GDM1 (cell line): ENCODE results near the gene RAB22A.
A peak's percentile ranks its signal among the peaks of the same experiment; 100 is the strongest.

Experiments
- DNase-seq: peaks from one replicate; lab custom pipeline; 2025; lab: John Stamatoyannopoulos, UW

The RAB22A gene

DNA sequence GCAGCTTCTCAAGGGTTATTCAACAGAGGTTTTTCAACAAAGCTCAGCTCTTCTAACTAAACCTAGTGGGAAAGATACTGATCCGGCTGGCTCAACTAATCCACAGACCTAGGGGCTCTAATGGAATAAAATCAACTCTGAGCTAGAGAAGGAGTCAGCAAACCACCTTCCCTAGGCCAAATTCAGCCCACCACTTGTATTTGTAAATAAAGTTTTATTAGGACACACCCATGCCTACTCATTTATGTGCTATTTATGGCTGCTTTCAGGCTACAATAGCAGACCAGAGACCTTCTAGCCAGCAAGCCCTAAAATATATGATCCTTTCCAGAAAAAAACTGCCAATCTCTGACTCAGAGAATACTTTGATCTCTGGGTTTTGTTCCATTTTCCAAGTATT, 6.0 kb upstream of the RAB22A start:
- DNase-seq: no peak

DNA sequence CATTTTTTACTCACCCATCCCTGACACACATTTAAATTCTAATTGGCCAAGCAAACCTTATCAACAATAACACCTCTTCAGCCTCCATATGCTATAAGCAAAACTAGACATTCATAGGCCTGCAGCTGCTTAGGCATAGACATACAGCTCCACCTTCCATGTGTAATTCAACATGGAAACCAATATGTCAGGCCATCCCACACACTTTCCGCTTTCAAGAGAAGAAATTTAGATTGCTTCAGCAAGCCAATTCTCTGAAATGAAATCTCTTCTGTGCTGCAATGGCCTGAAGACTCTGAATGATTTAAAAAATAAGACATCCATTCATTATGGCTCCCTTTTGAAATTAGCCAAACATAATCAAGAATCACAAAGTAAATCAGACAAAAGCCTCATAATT, 4.5 kb upstream of the RAB22A start:
- no peak for DNase-seq

DNA sequence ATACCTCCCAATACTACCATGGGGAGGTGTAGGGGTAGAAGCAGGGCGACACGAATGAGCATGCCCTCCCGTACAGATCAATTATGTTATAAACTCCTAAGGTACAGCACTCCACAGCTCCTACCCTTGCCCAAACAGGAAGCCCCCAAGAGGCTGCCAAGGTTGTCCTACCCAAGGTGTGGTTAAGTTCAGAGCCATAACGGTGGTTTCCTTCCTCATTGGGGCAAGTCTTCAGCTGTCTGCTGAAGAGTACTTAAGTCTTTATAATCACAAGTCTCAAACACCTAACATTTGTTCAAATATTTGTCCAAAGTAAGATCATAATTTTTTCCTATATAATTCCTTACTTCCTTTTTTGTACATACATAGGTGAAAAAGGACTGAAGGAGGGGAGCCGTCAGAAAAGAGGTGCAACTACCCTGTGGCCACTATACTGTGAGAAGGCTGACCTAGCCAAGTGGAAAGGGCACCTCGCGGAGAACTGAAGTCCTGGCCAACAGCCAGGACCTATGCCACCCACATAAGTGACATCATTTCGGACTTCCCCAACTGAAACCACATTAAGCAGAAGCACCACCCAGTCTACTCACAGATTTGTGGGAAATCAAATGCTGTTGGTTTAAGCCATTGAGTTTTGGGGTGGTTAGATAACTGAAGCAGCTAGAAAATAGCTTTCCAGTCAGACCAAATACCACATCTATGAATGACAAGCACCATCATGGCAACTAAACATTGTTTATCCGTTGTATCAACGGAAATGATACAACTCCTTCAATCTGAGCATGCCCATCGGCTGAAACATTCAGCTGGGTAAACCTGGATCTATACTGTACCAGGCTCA, 2.9 kb upstream of the RAB22A start:
- peak; percentile 43 for DNase-seq

DNA sequence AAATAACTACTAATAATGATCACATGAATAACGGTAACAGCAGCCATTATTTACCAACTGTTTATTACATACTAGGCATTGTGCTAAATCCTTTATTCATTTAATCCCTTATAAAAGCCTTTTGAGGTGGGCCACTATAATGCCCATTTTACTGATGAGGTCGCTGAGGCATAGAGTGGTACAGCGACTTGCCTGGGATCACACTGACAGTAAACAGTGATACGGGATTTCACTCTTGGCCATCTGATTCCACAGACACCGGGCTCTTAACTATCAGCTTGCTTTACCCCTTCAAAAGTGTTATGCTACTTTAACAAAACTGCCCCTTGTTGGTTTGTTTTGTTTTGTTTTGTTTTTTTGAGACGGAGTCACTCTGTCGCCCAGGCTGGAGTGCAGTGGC, 2.2 kb upstream of the RAB22A start:
- DNase-seq: no peak

DNA sequence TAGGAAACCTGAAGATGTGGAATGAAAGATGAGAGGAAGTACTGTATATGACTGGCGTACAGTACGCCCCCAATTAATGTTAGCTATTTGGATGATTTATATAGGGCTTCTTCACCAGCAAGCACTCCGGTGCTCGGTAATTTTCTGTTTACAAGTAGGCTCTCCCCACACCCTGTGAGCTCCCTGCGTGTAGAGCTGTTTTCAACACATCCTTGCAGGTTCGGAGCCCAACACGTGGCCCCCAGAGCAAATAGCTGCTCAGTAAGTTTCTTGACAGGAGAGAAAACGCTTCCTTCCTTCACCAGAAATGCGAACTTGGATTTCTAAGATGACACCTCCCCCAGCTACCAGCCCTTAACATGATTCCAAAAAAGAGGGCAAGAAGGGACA, 1.2 kb upstream of the RAB22A start:
- no peak for DNase-seq

DNA sequence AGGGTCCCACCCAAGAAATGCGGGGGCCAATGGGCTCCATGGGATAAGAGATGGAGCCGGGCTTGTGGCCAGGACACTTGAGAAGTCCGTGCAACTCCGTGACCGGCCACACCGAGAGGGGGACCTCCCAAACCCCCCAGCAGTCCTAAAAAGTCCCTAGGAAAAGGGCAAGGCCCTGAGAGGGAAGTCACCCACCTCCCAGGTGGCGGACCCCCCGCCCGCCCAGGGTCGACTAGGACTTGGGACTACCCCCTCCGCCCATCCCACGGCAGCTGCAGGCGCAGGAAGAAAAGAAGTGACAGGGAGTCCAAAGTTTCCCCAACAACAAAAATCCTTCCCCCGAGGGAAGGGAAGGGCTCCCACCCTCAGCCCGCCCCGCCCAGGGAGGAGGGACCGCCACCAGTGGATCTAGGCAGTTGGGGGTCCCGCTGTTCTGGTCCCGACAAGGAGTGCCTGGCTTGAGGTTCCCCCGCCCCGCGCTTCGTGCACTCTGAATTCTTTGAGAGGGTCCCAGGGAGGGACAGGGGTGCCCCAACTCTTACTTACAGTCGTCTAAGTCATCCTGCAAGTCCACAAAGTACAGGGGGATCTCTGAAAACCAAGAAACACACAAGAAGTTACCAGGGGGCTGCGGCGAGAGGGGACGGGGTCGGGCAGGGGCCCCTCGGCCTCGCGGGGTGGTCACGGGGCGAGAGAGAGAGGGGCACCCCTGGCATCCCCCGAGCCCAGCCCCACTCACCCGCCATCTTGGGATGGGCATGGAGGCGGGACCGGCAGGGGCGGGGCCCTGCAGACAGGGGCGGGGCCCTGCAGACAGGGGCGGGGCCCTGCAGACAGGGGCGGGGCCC, 611 bp upstream of the RAB22A start:
- DNase-seq: no peak

DNA sequence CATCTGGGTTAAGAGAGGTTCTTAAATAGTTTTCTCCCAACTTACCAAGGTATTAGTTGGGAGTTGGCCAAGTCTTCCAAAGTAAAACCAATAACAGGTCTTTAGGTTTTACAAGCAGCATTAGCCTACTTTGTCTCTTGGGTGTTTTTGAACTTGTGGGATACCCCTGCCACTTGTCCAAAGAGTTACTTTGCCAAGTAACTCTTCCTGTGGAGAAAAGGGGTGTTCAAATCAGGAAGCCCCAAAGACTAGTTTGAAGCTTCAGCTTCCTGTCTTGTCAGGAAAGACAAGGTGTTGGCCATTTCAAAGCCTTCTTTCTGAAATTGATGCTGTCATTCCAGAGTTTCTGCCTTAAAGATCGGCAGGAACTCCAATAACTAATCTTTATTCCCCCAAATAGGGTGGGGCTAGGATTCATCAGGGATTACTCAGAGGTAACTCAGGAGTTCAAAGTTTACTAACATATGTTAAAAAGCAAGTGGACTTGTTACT, 822 bp downstream of the RAB22A start:
- DNase-seq: no peak

DNA sequence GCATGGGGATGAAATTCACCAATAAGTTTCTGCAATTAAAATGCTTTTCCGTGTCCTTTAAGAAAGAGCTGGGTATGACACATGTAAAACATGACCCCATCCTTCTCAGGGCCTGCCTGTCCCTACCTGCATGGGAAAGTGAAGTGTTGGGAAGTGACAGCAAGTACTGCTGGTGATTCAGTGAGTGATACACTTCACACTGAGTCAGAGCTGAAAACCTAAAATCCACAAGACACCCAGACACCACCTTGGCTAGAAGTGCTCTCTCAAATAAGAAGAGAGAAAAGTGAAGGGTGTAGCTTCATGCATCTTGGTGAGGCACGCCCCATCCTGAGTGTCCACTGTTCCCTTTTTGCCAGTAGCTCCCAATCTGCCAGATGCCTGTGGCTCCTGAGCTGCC, 3.3 kb downstream of the RAB22A start:
- DNase-seq: no peak

DNA sequence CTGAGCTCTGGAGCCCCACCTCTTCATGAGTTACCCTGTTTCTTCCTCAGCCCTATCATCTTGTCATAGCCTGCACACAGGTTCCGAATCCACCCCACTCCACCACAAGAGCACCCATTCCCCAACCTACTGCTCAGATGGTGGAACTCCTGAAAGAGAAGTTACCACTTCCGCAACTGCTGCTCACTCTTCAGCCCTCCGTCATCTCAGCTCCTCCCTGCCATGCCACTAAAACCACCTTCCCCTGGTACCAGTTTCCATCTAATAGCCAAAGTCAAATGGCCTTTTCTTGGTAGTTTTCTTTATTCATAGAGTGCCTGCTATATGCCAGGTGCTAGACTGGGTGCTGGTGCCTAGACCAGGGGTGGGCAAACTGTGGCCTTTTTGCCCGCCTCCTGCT, 3.9 kb downstream of the RAB22A start:
- DNase-seq: no peak

DNA sequence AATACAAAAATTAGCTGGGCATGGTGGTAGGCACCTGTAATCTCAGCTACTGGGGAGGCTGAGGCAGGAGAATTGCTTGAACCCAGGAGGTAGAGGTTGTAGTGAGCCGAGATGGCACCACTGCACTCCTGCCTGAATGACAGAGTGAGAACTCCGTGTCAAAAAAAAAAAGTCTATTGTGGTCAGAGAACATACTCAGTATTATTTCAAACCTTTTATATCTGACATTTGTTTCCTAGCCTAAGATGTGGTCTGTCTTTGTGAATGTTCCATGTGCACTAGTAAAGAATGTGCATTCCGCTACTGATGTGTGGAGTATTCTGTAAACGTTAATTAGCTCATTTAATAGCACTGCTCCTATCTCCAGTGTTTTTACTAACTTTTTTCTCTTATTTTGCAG, 11.7 kb downstream of the RAB22A start:
- no peak for DNase-seq

DNA sequence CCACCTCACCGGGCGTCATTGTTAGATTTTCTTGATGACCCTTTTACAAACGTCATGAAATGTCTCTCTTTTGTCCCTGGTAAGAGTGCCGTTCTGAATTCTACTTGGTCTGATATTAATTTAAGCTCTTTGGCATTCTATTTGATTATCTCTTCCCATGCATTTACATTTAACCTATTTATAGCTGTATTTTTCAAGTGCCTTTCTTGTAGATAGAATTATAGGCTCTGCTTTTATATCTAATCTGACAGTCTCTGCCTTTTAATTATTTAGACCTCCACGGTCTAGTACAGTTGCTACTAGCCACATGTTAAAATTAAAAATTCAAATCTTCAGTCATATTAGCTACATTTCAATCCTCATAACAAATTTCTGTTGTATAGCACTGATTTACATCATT, 12.6 kb downstream of the RAB22A start:
- no peak for DNase-seq

DNA sequence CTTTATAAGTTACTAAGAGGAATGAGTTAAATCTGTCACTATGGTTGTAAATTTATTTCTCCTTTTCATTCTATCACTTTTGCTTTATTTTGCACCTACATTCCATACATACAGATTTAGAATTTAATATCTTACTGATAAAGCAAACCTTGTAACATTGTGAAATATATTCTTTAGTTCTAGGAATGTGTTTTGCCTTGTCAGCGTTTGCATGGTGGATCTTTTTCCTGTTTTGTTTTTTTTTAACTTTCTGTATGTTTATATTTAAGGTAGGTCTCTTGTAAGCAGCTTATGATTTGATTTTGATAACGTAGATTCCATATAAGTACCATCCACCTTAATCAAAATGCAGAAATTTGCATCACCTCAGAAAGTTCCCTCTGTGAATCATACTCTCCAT, 16.4 kb downstream of the RAB22A start:
- no peak for DNase-seq

DNA sequence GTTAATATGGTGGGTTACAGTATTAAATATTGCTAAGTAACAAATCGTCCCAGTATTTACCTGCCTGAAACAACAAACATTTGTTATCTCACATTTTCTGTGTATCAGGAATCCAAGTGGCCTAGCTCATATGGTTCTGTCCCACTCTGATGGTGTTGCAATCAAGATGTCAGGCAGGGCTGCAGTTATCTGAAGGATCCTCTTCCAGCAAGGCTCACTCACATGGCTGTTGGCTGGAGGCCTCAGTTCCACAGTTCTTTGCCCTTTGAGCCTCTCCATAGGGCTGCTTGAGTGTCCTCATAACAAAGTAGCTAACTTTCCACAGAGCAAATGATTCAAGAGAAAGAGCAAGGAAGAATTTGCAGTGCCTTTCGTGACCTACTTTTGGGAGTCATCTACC, 17.7 kb downstream of the RAB22A start:
- no peak for DNase-seq

DNA sequence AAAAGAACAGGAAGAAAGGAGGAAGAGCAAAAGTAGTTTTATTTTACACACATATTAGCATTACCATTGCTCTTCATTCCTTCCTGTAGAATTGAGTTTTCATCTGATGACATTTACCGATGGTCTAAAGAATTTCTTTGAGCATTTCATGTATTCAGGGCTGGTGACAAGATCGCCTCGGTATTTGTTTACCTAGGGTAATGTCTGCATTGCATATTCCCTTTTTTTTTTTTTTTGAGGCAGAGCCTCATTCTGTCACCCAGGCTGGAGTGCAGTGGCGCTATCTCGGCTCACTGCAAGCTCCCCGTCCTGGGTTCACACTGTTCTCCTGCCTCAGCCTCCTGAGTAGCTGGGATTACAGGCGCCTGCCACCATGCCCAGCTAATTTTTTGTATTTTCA, 19.3 kb downstream of the RAB22A start:
- no peak for DNase-seq

DNA sequence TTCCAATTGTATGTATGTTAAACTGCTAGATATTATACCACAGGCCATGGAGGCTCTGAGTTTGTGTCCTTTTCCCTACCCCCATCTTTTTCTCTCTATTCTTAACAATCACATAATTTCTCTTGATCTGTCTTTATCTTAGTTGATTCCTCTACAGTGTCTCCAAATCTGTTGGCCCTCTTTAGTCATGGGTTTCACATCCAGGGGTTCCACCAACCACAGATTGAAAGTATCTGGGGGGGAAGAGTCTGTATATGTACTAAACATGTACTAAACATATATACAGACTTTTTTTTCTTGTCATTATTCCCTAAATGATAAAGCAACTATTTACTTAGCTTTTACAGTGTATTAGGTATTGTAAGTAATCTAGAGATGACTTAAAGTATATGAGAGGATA, 20.2 kb downstream of the RAB22A start:
- DNase-seq: no peak

DNA sequence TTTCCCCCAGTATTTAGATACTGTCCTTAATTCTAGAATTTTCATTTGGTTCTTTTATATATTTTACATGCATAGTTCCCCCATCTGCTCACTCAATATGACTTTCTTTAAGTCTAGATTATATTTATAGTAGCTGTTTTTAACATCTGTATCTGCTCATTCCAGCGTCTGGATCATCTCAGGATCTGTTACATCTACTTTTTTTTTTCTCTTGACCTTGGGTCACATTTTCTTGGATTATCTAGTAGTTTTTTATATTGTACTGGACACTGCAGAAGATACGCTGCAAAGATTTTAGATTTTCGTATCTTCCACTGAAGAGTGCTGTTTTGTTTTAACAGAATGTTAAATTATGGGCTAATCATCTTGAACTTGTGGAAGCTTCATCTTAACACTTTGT, 20.7 kb downstream of the RAB22A start:
- DNase-seq: no peak

DNA sequence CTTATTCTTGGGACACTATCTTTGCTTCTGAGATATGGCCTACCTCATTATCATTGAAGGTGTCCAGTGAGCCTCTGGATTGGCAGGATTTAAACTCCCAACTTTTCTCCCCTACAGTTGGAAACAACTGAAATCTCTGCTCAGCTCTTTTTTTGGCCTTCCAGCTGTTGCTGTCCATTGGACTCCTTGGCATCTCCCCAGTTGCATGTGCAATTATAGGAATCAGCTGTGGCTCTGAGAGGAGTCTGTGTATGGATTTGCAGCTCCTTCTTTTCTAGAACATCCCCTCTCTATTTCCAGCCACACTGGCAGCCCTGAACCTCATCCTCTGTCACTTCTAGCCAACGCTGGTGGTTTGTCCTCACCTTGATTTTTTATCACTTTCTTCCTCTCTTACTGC, 21.2 kb downstream of the RAB22A start:
- DNase-seq: no peak

DNA sequence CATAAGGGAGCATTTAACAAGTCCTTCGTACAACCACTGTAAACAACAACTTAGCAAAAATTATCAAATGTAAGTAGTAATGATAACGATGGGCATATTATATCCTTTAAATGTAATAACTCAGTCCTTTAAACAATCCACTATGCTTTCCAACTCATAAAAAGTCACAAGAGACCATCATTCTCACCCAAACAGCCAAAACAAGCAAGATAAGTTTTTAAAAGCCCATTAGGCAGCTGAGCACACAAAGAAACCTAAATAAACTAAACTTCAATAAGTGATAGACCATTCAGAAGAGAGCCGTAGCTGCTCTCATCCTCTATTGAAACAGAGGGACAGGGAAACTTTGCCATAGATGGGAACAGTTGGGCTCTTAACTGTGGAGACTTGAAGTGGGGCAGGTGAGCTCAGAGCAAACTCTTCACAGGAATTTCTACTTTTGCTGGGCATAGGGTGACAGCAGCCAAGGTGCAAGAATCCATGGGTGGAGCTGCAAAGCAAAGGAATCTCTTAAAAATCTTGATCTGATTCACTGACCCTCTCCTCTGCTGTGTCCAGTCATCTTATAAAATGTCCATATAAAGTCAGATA, 22.5 kb downstream of the RAB22A start:
- DNase-seq: no peak

DNA sequence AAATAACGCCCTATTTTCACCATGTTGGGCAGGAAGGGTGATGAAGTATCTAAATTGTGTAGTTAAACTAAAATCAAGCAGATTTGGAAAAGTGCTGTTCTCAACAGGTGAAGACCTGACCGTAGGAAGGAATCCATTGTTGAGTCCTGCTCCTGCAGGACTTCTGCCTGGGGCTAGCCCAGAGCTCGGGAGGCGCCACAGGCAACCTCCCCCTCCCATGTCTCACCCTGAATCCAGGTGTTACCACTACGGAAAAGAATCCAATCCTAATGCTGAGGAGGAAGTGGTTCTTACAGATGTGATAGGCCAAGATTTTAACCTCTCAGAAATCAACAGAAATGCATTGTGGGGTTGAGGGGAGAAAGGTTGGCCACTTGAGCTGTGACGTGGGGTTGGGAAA, 30.2 kb downstream of the RAB22A start:
- no peak for DNase-seq

DNA sequence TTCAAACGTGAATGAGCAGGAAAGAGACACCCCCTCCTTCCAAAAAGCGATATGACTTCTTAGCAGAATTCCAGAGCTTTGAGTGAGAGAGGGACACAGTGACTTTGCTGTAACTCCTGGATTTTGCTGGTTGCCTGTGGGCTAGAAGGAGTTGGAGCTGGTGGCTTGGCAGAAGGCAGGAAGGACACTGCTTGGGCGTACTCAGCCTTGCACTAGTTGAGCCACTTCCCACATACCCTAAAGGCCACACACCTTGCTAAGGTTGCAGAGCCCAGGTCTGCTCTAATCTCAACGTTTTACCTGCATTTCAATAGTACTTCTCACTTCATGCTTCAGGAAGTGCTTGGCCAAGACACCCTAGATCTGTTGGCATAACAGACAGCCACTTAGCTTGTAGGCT, 30.6 kb downstream of the RAB22A start:
- no peak for DNase-seq

DNA sequence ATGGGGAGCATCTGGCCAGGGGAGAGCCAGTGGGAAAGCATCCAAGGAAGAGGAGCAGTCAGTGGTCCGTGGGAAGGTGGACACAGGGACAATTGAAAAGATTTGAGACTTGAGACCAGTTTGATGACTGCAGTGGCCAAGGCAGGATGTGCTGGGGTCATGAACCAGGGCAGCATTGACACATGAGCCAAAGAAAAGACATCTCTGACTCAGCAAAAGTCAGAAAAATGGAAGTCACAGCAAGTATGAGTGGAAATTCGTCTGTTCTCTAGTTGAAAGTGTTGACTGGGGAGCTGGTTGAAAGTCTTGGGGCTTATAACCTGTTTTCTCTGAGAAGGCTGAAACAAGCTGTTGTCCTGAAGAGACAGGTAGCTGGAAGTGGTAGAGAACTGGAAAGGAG, 31.3 kb downstream of the RAB22A start:
- DNase-seq: no peak

DNA sequence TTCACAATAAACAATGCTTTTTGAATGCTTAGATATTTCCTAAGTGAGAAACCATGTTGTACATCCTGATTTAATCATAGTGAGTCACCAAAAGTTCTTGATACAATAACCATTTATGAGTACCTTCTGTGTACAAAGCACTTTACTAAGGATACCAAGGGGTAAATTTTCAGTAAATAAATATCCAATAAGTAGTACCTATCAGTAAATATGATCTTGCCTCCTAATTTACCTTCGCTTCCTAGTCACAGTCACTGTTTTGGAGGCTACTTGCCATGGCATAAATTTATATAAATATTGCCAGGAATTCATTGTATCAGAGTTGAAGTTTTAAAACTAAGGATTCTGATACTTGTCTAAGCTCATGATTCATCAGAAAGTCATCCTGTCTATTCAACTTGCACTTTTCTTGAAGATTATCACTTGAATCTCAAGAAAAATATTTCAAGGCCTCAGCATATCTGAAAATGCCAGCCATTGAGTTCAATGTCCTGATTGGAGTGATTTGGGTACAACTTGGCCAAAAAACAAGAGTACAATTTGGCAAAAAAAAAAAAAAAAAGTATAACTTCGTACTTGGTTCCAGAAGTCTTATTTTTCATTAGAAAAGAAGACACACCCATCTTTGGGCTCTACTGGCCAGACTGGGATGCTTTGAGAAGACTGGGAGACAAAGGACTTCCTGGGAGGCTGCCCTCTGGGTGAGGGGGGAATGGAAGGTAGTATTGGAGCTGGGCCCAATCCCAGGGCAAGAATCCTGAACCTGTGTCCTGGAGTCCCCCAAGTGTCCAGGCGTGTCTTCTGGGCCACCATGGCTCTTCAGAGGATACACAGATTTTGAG, 32.8 kb downstream of the RAB22A start:
- DNase-seq: no peak
